ENCODE measurements around the gene WDR5.

DNA sequence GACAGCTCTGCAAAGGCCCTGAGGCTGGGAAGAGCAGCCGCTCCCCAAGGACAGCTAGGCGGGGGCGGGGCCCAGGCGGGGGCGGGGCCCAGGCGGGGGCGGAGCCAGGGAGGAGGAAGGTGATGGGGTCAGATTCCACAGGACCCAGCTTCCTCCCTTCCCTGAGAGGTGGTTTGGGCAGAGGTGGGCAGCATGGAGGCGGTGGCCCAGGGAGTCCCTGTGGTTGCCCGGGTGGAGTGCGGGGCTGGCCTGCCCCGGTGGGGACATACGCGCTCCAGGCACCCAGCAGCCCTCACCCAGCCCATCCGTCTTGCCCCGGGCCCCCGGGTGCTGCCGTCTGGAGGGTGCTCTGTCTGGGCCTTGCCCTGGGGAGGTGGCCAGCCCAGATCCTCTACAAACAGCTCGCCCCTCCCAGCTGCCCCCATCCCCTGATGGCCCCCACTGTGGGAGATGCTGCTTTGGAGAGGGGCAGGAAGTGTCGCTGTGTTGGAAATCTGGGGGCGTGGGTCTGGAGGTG lies 39.5 kb downstream of the WDR5 start:
- TF ChIP-seq CTCF (IDR thresholded peaks at IDR 0.05) = no peak
- no peak for TF ChIP-seq POLR2A (IDR thresholded peaks at IDR 0.05)

Measured in vagina (tissue), 2 donors.